ENCODE measurements around the gene SAPCD1.

SAPCD1 gene

GRCh38 chr6:31778193-31778592, 15.7 kb downstream of the SAPCD1 start:
- no peak for TF ChIP-seq CTCF (IDR thresholded peaks at IDR 0.05; ENCODE audit: insufficient read depth, low read depth, low read length, missing control alignments)
- no peak overlapping the region for H3K4me3 ChIP-seq (ENCODE audit: low read length)

GRCh38 chr6:31778999-31779885, 16.8 kb downstream of the SAPCD1 start:
- no peak for TF ChIP-seq CTCF (IDR thresholded peaks at IDR 0.05; ENCODE audit: insufficient read depth, low read depth, low read length, missing control alignments)
- no peak for DNase-seq (ENCODE audit: low read depth)
- no peak overlapping the region for H3K4me3 ChIP-seq (ENCODE audit: low read length)

More at GRCh38 chr6:31778193-31778592, 15.7 kb downstream of the SAPCD1 start:
- no peak for DNase-seq (ENCODE audit: low read depth)

- DNase-seq (ENCODE audit: low read depth): no peak
- no peak overlapping the region for H3K4me3 ChIP-seq (ENCODE audit: low read length)
- TF ChIP-seq CTCF (IDR thresholded peaks at IDR 0.05; ENCODE audit: insufficient read depth, low read depth, low read length, missing control alignments): no peak
These were observed 17.5 kb downstream of the SAPCD1 start for GRCh38 chr6:31779908-31780307.

GRCh38 chr6:31780507-31781243, 18.2 kb downstream of the SAPCD1 start:
- no peak for DNase-seq (ENCODE audit: low read depth)
- H3K4me3 ChIP-seq (ENCODE audit: low read length): no peak overlapping the region
- no peak for TF ChIP-seq CTCF (IDR thresholded peaks at IDR 0.05; ENCODE audit: insufficient read depth, low read depth, low read length, missing control alignments)

- H3K4me3 ChIP-seq (ENCODE audit: low read length): no peak overlapping the region
- no peak for DNase-seq (ENCODE audit: low read depth)
- TF ChIP-seq CTCF (IDR thresholded peaks at IDR 0.05; ENCODE audit: insufficient read depth, low read depth, low read length, missing control alignments): no peak
These were observed 19.0 kb downstream of the SAPCD1 start for GRCh38 chr6:31781244-31782125.

- no peak for TF ChIP-seq CTCF (IDR thresholded peaks at IDR 0.05; ENCODE audit: insufficient read depth, low read depth, low read length, missing control alignments)
- H3K4me3 ChIP-seq (ENCODE audit: low read length): no peak overlapping the region
These were observed 19.8 kb downstream of the SAPCD1 start for GRCh38 chr6:31782126-31782855.

More at GRCh38 chr6:31782126-31782855, 19.8 kb downstream of the SAPCD1 start:
- no peak for DNase-seq (ENCODE audit: low read depth)
